Activated CD8-positive, alpha-beta T cell treated with anti-CD3 and anti-CD28 coated beads for 36 hours (primary cell): ENCODE results near the gene FANCE. TPM values are rescaled to one million over a fixed set of nuclear protein-coding genes. Genes with fewer than 3 reads are reported as not detected.
A peak's percentile ranks its signal among the peaks of the same experiment; 100 is the strongest.

Experiments
- ATAC-seq: fragments of 200-7000 bp; cut with Tn5 transposase; one replicate; pipeline ENCODE4 v1.10.0; 2021; ENCODE audit warnings: mild to moderate bottlenecking, moderate library complexity
- CTCF ChIA-PET: fragments of 350-600 bp; sonication (Branson Sonifier 250); formaldehyde crosslinking; loops from one replicate; lab custom pipeline; 2021; ENCODE audit warnings: antibody characterized with exemption; lab: Charles Lee
- POLR2A ChIA-PET: fragments of 350-600 bp; sonication (Branson Sonifier 250); formaldehyde crosslinking; loops from one replicate; lab custom pipeline; 2021; ENCODE audit warnings: antibody characterized with exemption; lab: Charles Lee
- DNase-seq: peaks from one replicate; pipeline ENCODE4 v3.0.0-alpha.2; 2020
- H3K27ac Mint-ChIP-seq: one replicate; pipeline ENCODE4 v1.8.0; 2021; ENCODE audit warnings: mild to moderate bottlenecking, mixed read lengths
- H3K27me3 Mint-ChIP-seq: one replicate; pipeline ENCODE4 v1.8.0; 2021; ENCODE audit warnings: mixed read lengths
- H3K36me3 Mint-ChIP-seq: one replicate; pipeline ENCODE4 v1.8.0; 2021; ENCODE audit warnings: low read depth, mixed read lengths
- H3K4me1 Mint-ChIP-seq: one replicate; pipeline ENCODE4 v1.8.0; 2021; ENCODE audit warnings: low read depth, mixed read lengths
- H3K4me3 Mint-ChIP-seq: one replicate; pipeline ENCODE4 v1.8.0; 2021; ENCODE audit warnings: mild to moderate bottlenecking, moderate library complexity, mixed read lengths
- H3K9me3 Mint-ChIP-seq: one replicate; pipeline ENCODE4 v1.8.0; 2021; ENCODE audit warnings: mixed read lengths
- intact Hi-C: fragments of 100-400 bp; cut with micrococcal nuclease; formaldehyde crosslinking; loops from one replicate; pipeline ENCODE4 v1.10.0; 2022
- total RNA-seq, 2 experiments: library from RNA; stranded (reverse); gene quantifications; one replicate each; pipeline ENCODE4 v1.2.3, GENCODE V29; 2021
- TF ChIP-seq, protein P1 (sequence below): fragments of 200-600 bp; IDR thresholded peaks from one replicate; pipeline ENCODE4 v1.8.0; 2022; ENCODE audit warnings: antibody characterized with exemption, mild to moderate bottlenecking

The FANCE gene
- total RNA-seq, 2 experiments from 2014 or later, result 18.8 to 19.4 TPM

- ATAC-seq (peak; percentile 1), DNase-seq (no peak)
- ChIA-PET POLR2A (interaction anchor here (3.3 to 24.5 kb wide), 3 partner anchors 3 to 176 kb away, joined by 24 to 327 read pairs (median 327); partner anchors contain the start of genes DEF6, RPL10A and TEAD3), CTCF (no interaction called here)
- no peaks in the 10 kb centered on the region for H3K27me3 Mint-ChIP-seq
- H3K4me1 Mint-ChIP-seq, result peaks cover 28% of the 10 kb centered on the region
- H3K4me3 Mint-ChIP-seq, result no peak overlapping the region
- no peak overlapping the region for H3K27ac Mint-ChIP-seq
- no peaks in the 10 kb centered on the region for H3K9me3 Mint-ChIP-seq
- intact Hi-C loops, result no loop called here
- peaks cover 30% of the 10 kb centered on the region for H3K36me3 Mint-ChIP-seq
- TF ChIP-seq, protein P1, sequence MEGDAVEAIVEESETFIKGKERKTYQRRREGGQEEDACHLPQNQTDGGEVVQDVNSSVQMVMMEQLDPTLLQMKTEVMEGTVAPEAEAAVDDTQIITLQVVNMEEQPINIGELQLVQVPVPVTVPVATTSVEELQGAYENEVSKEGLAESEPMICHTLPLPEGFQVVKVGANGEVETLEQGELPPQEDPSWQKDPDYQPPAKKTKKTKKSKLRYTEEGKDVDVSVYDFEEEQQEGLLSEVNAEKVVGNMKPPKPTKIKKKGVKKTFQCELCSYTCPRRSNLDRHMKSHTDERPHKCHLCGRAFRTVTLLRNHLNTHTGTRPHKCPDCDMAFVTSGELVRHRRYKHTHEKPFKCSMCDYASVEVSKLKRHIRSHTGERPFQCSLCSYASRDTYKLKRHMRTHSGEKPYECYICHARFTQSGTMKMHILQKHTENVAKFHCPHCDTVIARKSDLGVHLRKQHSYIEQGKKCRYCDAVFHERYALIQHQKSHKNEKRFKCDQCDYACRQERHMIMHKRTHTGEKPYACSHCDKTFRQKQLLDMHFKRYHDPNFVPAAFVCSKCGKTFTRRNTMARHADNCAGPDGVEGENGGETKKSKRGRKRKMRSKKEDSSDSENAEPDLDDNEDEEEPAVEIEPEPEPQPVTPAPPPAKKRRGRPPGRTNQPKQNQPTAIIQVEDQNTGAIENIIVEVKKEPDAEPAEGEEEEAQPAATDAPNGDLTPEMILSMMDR, result no peak
These were observed 22.9 kb downstream of the FANCE start for GRCh38 chr6:35474942-35475570.

DNA sequence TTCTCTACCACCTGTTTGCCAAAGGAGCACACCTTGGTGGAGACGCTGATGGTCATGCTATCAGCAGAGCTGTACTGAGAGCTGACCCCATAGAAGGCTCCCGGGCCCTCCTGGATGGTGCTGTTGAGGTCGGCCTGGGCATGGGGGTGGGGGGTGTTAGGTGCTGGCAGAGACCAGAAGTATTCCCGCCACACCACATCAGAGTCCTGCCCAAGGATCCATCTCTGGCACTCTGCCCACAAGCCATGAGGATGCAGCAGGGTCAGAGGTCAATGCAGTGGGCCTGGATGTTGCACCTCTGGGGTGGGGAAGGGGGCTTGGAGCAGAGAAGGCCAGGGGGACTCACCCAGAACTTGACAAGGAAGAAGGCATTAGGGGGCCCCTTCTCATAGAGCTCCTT lies 23.4 kb downstream of the FANCE start:
- intact Hi-C loops, result no loop called here
- H3K4me1 Mint-ChIP-seq, result peaks cover 25% of the 10 kb centered on the region
- ATAC-seq (no peak), DNase-seq (no peak)
- ChIA-PET CTCF (no interaction called here), POLR2A (interaction anchor here (0.9 to 24.5 kb wide), 3 partner anchors 4 to 177 kb away, joined by 3 to 327 read pairs (median 327); partner anchors contain the start of genes RPL10A and TEAD3)
- H3K4me3 Mint-ChIP-seq, result no peak overlapping the region
- TF ChIP-seq, protein P1, result no peak
- H3K36me3 Mint-ChIP-seq, result peaks cover 25% of the 10 kb centered on the region
- H3K27ac Mint-ChIP-seq, result no peak overlapping the region
- H3K9me3 Mint-ChIP-seq, result no peaks in the 10 kb centered on the region
- no peaks in the 10 kb centered on the region for H3K27me3 Mint-ChIP-seq

DNA sequence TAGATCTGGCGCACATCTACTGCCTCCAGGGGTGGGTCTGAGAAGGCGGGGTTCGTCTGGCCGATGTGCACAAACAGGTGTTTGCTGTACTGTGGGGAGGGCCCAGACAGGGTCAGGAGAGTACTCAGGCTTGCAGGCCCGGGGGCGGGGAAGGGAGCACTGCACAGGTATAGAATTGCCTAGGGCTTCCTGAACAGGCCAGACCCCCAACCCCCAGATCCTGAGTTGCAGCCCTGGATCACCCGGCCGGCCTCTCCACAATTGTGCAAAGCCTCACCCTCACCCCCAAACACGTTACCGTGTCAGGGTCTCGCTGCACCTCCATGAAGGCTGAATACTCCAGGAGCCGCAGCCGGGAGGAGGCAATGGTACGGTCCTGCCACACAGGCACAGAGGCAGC lies 23.9 kb downstream of the FANCE start:
- ChIA-PET CTCF (no interaction called here), POLR2A (interaction anchor here (0.9 to 24.5 kb wide), 3 partner anchors 4 to 178 kb away, joined by 3 to 327 read pairs (median 327); partner anchors contain the start of genes RPL10A and TEAD3)
- H3K4me1 Mint-ChIP-seq, result peaks cover 21% of the 10 kb centered on the region
- no peaks in the 10 kb centered on the region for H3K27me3 Mint-ChIP-seq
- H3K4me3 Mint-ChIP-seq, result no peak overlapping the region
- no peaks in the 10 kb centered on the region for H3K9me3 Mint-ChIP-seq
- peaks cover 21% of the 10 kb centered on the region for H3K36me3 Mint-ChIP-seq
- intact Hi-C loops, result no loop called here
- TF ChIP-seq, protein P1, result no peak
- DNase-seq (no peak), ATAC-seq (no peak)
- no peak overlapping the region for H3K27ac Mint-ChIP-seq

DNA sequence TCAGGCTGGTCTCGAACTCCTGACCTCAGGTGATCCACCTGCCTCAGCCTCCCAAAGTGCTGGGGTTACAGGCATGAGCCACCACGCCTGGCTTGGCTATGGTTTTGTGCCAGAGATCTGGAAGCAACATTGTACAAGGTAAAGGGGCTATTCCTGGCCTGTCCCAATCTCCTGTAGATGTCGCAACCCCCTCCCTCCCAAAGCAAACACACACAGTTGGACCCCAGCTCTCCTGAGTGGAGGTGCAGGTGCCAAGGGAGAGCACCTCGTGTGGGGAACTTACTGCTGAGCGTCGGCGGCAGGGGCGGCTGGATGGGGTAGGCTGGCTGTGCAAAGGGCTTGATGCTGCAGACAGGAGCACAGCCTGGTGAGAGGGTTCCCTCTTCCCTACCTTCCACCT lies 24.9 kb downstream of the FANCE start:
- H3K4me3 Mint-ChIP-seq, result no peak overlapping the region
- CTCF ChIA-PET, result interaction anchor here (1.3 kb wide), 1 partner anchor 9 kb away, joined by 3 read pairs; the partner anchor contains the start of gene RPL10A
- H3K27ac Mint-ChIP-seq, result no peak overlapping the region
- H3K4me1 Mint-ChIP-seq, result peaks cover 10% of the 10 kb centered on the region
- TF ChIP-seq, protein P1, result no peak
- no peaks in the 10 kb centered on the region for H3K9me3 Mint-ChIP-seq
- DNase-seq (no peak), ATAC-seq (no peak)
- H3K27me3 Mint-ChIP-seq, result no peaks in the 10 kb centered on the region
- H3K36me3 Mint-ChIP-seq, result peaks cover 11% of the 10 kb centered on the region
- intact Hi-C loops, result no loop called here
- POLR2A ChIA-PET, result interaction anchor here (16.3 to 24.5 kb wide), 2 partner anchors 5 to 11 kb away, joined by 327 read pairs; partner anchors contain the start of genes RPL10A and TEAD3
